A549 (cell line): Measurements from ENCODE around the gene SBNO1. TPM values are rescaled to one million over a fixed set of nuclear protein-coding genes. Genes with fewer than 3 reads are reported as not detected.
A peak's percentile ranks its signal among the peaks of the same experiment; 100 is the strongest.

Experiments
- ATAC-seq, 2 experiments: fragments of 200-7000 bp in 1 of 2; fragments of >200 bp in 1 of 2; cut with Nextera tagmentation in 1 of 2; cut with Tn5 transposase in 1 of 2; 3 replicates each; pipeline versions ENCODE4 v1.8.0 to v1.9.1; 2018 to 2020; ENCODE audit warnings: mild to moderate bottlenecking in 1 of 2, moderate library complexity in 1 of 2
- CTCF ChIA-PET: fragments of 300-600 bp; sonication (Branson Sonifier 250); formaldehyde crosslinking; extraction: SDS; loops from one replicate; lab custom pipeline; 2021; ENCODE audit warnings: antibody characterized with exemption, inconsistent platforms; lab: Yijun Ruan, JAX
- POLR2A ChIA-PET: fragments of 350-600 bp; formaldehyde crosslinking; extraction: SDS; loops from one replicate; lab custom pipeline; 2021; ENCODE audit warnings: antibody characterized with exemption, inconsistent platforms; lab: Yijun Ruan, JAX
- DNase-seq, 2 experiments: peaks; one replicate each; pipeline versions ENCODE4 v3.0.0 to v3.0.0-alpha.2; 2011 to 2016; ENCODE audit warnings: low read depth in 1 of 2, low spot score in 1 of 2
- FAIRE-seq: peaks from 2 replicates; lab custom pipeline; 2011; peaks lifted over from hg19 to GRCh38; lab: Jason Lieb, UNC
- H3K27ac ChIP-seq, 2 experiments: fragments of >200 bp; sonication (Bioruptor Twin); formaldehyde crosslinking; 3 replicates each; pipeline ENCODE4 v1.5.1; 2016 to 2017
- H3K4me1 ChIP-seq: fragments of >200 bp; sonication (Bioruptor Twin); formaldehyde crosslinking; 3 replicates; pipeline ENCODE4 v1.6.1; 2016
- H3K4me2 ChIP-seq: fragments of >200 bp; sonication (Bioruptor Twin); formaldehyde crosslinking; 3 replicates; pipeline ENCODE4 v1.6.1; 2016
- H3K4me3 ChIP-seq: fragments of >200 bp; sonication (Bioruptor Twin); formaldehyde crosslinking; 3 replicates; pipeline ENCODE4 v1.5.1; 2016
- H3K9me3 ChIP-seq: fragments of >200 bp; sonication (Bioruptor Twin); formaldehyde crosslinking; 3 replicates; pipeline ENCODE4 v1.6.1; 2016
- BCL3 ChIP-seq: fragments of >200 bp; sonication (Bioruptor Twin); formaldehyde crosslinking; IDR thresholded peaks from 3 replicates; pipeline ENCODE4 v1.6.1; 2016
- CHD2 ChIP-seq: fragments of 150-350 bp; IDR thresholded peaks from 2 replicates; pipeline ENCODE4 v1.6.1; 2014; ENCODE audit warnings: low read length; ENCODE audit not compliant: partially characterized antibody
- CHD4 ChIP-seq: fragments of 200-600 bp; sonication (generic); IDR thresholded peaks from 2 replicates; pipeline ENCODE4 v1.6.1; 2016; ENCODE audit warnings: antibody characterized with exemption, mild to moderate bottlenecking, borderline replicate concordance
- EHMT2 ChIP-seq: fragments of 200-600 bp; sonication (generic); IDR thresholded peaks from 2 replicates; pipeline ENCODE4 v1.6.1; 2016; ENCODE audit warnings: antibody characterized with exemption, low read depth, mild to moderate bottlenecking, moderate library complexity
- ESRRA ChIP-seq: fragments of 150-350 bp; IDR thresholded peaks from 2 replicates; pipeline ENCODE4 v1.6.1; 2014; ENCODE audit warnings: mild to moderate bottlenecking, low read length, borderline replicate concordance
- FOSB ChIP-seq: fragments of 250-450 bp; sonication (Bioruptor Pico); IDR thresholded peaks from 2 replicates; pipeline ENCODE4 v1.5.0; 2020; ENCODE audit warnings: mild to moderate bottlenecking, moderate library complexity
- FOSL2 ChIP-seq, 2 experiments: fragments of 450-650 bp in 1 of 2; fragments of >200 bp in 1 of 2; sonication (Bioruptor Twin) in 1 of 2; formaldehyde crosslinking; IDR thresholded peaks; 2 replicates each; pipeline versions ENCODE4 v1.5.0 to v1.6.1; 2016 to 2020; ENCODE audit warnings: mild to moderate bottlenecking in 1 of 2, moderate library complexity in 1 of 2
- FOXS1 ChIP-seq: fragments of 250-450 bp; sonication (Bioruptor Pico); IDR thresholded peaks from 2 replicates; pipeline ENCODE4 v1.5.0; 2020; ENCODE audit warnings: mild to moderate bottlenecking, moderate library complexity
- HOXB5 ChIP-seq: fragments of 250-450 bp; sonication (Bioruptor Pico); IDR thresholded peaks from 2 replicates; pipeline ENCODE4 v1.5.0; 2020; ENCODE audit warnings: mild to moderate bottlenecking, moderate library complexity
- JUN ChIP-seq, 2 experiments: fragments of >200 bp; sonication (Bioruptor Twin); formaldehyde crosslinking; IDR thresholded peaks; 2 replicates in 1 of 2; 3 replicates in 1 of 2; pipeline ENCODE4 v1.6.1; 2016 to 2017
- KDM1A ChIP-seq: fragments of 200-600 bp; sonication (generic); IDR thresholded peaks from 2 replicates; pipeline ENCODE4 v1.6.1; 2016; ENCODE audit warnings: low read depth, mild to moderate bottlenecking
- KDM5A ChIP-seq: fragments of 200-600 bp; sonication (generic); IDR thresholded peaks from 2 replicates; pipeline ENCODE4 v1.6.1; 2016; ENCODE audit warnings: antibody characterized with exemption, mild to moderate bottlenecking
- MAFK ChIP-seq: fragments of 450-650 bp; IDR thresholded peaks from 2 replicates; pipeline ENCODE4 v1.6.1; 2014; ENCODE audit not compliant: partially characterized antibody
- NR3C1 ChIP-seq: fragments of >200 bp; sonication (Bioruptor Twin); formaldehyde crosslinking; IDR thresholded peaks from 3 replicates; pipeline ENCODE4 v1.6.1; 2017
- POLR2A ChIP-seq: IDR thresholded peaks from 2 replicates; pipeline ENCODE4 v1.6.1; 2012; ENCODE audit warnings: mild to moderate bottlenecking, low read length
- POLR2AphosphoS2 ChIP-seq: conservative IDR thresholded peaks from 2 replicates; pipeline ENCODE4 v1.6.1; 2012; ENCODE audit warnings: low read length, improper control_type of control experiment, inconsistent platforms
- RARB ChIP-seq: fragments of 250-450 bp; sonication (Bioruptor Pico); IDR thresholded peaks from 2 replicates; pipeline ENCODE4 v1.8.0; 2021; ENCODE audit warnings: mild to moderate bottlenecking, moderate library complexity
- RNF2 ChIP-seq: fragments of 200-600 bp; sonication (generic); IDR thresholded peaks from 2 replicates; pipeline ENCODE4 v1.6.1; 2016; ENCODE audit warnings: low read depth, mild to moderate bottlenecking, antibody characterized with exemption, moderate library complexity, borderline replicate concordance
- SMC3 ChIP-seq: fragments of >200 bp; sonication (Bioruptor Twin); formaldehyde crosslinking; IDR thresholded peaks from 3 replicates; pipeline ENCODE4 v1.6.1; 2018; ENCODE audit warnings: inconsistent platforms
- TP53 ChIP-seq: fragments of 250-450 bp; sonication (Bioruptor Pico); IDR thresholded peaks from 2 replicates; pipeline ENCODE4 v1.5.0; 2021; ENCODE audit warnings: mild to moderate bottlenecking, moderate library complexity
- ZC3H11A ChIP-seq: fragments of 450-650 bp; IDR thresholded peaks from 2 replicates; pipeline ENCODE4 v1.6.1; 2014; ENCODE audit warnings: antibody characterized with exemption, mild to moderate bottlenecking
- WGBS: methylation state at CpG from one replicate; pipeline ENCODE4 v1.1.6; 2017; ENCODE audit errors: missing lambda C conversion rate; 5-methylcytosine and 5-hydroxymethylcytosine counted together
- polyA plus RNA-seq, 4 experiments: library from polyadenylated mRNA; depleted of rRNA in 3 of 4; stranded (reverse); fragments of >200 nt; fragmentation: RNase III in 1 of 4; extraction: RNeasy Plus Mini Kit Qiagen cat#74134 plus additional on column Dnase treatment in 1 of 4; gene quantifications; 2 replicates in 3 of 4; 3 replicates in 1 of 4; pipeline ENCODE4 v1.2.3, GENCODE V29; 2011 to 2017
- TF ChIP-seq, protein P1 (sequence below): fragments of 200-600 bp; sonication (generic); IDR thresholded peaks from 2 replicates; pipeline ENCODE4 v1.6.1; 2016; ENCODE audit warnings: antibody characterized with exemption, mild to moderate bottlenecking, moderate library complexity
- TF ChIP-seq, protein P2 (sequence below): fragments of 150-350 bp; IDR thresholded peaks from 2 replicates; pipeline ENCODE4 v1.6.1; 2014; ENCODE audit warnings: low read depth, mild to moderate bottlenecking, low read length
- TF ChIP-seq, protein P3 (sequence below): fragments of 450-650 bp; IDR thresholded peaks from 2 replicates; pipeline ENCODE4 v1.6.1; 2014; ENCODE audit warnings: antibody characterized with exemption
- TF ChIP-seq, protein P4 (sequence below): IDR thresholded peaks from 2 replicates; pipeline ENCODE4 v1.6.1; 2012

The SBNO1 gene
- polyA plus RNA-seq, 2 of the 4 experiments (the other 2 are of a cell fraction) = 25.9 to 35.7 TPM

- Histone ChIP-seq H3K9me3 (no peaks in the 10 kb centered on the region), H3K4me2 (no peak overlapping the region), H3K27ac (no peak overlapping the region), H3K4me1 (no peaks in the 10 kb centered on the region), H3K4me3 (no peak overlapping the region)
- DNase-seq (no peak), FAIRE-seq (no peak), ATAC-seq (no peak)
- ChIA-PET POLR2A (interaction anchor here (0.9 kb wide), 1 partner anchor 17 kb away, joined by 7 read pairs; no protein-coding TSS in a partner anchor), CTCF (interaction anchor here (0.7 to 1.5 kb wide), 6 partner anchors 18 to 179 kb away, joined by 3 to 4 read pairs (median 3); partner anchors contain the start of genes KMT5A and SBNO1)
- no peak for TF ChIP-seq POLR2A
- 89% methylated on average over 9 of the region's 9 CpGs for WGBS
These were observed 39.9 kb upstream of the SBNO1 start for GRCh38 chr12:123404581-123404980.

GRCh38 chr12:123401753-123402683 is 37.4 kb upstream of the SBNO1 start:
- H3K4me1 ChIP-seq = no peaks in the 10 kb centered on the region
- no peak for TF ChIP-seq NR3C1
- no peak for TF ChIP-seq CHD2
- TF ChIP-seq POLR2A = no peak
- TF ChIP-seq, protein P1, sequence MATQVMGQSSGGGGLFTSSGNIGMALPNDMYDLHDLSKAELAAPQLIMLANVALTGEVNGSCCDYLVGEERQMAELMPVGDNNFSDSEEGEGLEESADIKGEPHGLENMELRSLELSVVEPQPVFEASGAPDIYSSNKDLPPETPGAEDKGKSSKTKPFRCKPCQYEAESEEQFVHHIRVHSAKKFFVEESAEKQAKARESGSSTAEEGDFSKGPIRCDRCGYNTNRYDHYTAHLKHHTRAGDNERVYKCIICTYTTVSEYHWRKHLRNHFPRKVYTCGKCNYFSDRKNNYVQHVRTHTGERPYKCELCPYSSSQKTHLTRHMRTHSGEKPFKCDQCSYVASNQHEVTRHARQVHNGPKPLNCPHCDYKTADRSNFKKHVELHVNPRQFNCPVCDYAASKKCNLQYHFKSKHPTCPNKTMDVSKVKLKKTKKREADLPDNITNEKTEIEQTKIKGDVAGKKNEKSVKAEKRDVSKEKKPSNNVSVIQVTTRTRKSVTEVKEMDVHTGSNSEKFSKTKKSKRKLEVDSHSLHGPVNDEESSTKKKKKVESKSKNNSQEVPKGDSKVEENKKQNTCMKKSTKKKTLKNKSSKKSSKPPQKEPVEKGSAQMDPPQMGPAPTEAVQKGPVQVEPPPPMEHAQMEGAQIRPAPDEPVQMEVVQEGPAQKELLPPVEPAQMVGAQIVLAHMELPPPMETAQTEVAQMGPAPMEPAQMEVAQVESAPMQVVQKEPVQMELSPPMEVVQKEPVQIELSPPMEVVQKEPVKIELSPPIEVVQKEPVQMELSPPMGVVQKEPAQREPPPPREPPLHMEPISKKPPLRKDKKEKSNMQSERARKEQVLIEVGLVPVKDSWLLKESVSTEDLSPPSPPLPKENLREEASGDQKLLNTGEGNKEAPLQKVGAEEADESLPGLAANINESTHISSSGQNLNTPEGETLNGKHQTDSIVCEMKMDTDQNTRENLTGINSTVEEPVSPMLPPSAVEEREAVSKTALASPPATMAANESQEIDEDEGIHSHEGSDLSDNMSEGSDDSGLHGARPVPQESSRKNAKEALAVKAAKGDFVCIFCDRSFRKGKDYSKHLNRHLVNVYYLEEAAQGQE = no peak
- no peak for TF ChIP-seq CHD4
- no peak for TF ChIP-seq FOSB (CRISPR knock-in tag)
- no peak for TF ChIP-seq POLR2AphosphoS2
- no peak for TF ChIP-seq FOXS1 (CRISPR knock-in tag)
- no peak for TF ChIP-seq KDM1A
- TF ChIP-seq MAFK = no peak
- TF ChIP-seq ZC3H11A = no peak
- TF ChIP-seq, protein P2, sequence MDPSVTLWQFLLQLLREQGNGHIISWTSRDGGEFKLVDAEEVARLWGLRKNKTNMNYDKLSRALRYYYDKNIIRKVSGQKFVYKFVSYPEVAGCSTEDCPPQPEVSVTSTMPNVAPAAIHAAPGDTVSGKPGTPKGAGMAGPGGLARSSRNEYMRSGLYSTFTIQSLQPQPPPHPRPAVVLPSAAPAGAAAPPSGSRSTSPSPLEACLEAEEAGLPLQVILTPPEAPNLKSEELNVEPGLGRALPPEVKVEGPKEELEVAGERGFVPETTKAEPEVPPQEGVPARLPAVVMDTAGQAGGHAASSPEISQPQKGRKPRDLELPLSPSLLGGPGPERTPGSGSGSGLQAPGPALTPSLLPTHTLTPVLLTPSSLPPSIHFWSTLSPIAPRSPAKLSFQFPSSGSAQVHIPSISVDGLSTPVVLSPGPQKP = no peak
- TF ChIP-seq, protein P3, sequence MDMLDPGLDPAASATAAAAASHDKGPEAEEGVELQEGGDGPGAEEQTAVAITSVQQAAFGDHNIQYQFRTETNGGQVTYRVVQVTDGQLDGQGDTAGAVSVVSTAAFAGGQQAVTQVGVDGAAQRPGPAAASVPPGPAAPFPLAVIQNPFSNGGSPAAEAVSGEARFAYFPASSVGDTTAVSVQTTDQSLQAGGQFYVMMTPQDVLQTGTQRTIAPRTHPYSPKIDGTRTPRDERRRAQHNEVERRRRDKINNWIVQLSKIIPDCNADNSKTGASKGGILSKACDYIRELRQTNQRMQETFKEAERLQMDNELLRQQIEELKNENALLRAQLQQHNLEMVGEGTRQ = no peak
- no peak for TF ChIP-seq RARB (CRISPR knock-in tag)
- TF ChIP-seq JUN (IDR thresholded peaks at IDR 0.05) = no peak
- no peak overlapping the region for H3K4me3 ChIP-seq
- no peaks in the 10 kb centered on the region for H3K9me3 ChIP-seq
- WGBS = 94% methylated on average over 15 of the region's 15 CpGs
- ChIA-PET CTCF (interaction anchor here (0.7 kb wide), 1 partner anchor 26 kb away, joined by 3 read pairs; no protein-coding TSS in a partner anchor), POLR2A (no interaction called here)
- ATAC-seq (no peak), FAIRE-seq (no peak), DNase-seq (no peak)
- H3K4me2 ChIP-seq = no peak overlapping the region
- H3K27ac ChIP-seq = no peak overlapping the region

GRCh38 chr12:123399255-123399617 is 34.6 kb upstream of the SBNO1 start:
- no peak for DNase-seq
- Histone ChIP-seq H3K4me2 (no peak overlapping the region), H3K27ac (no peak overlapping the region), H3K4me1 (no peaks in the 10 kb centered on the region), H3K4me3 (no peak overlapping the region), H3K9me3 (no peaks in the 10 kb centered on the region)
- POLR2A ChIA-PET = no interaction called here
- over 99% methylated on average over 6 of the region's 6 CpGs for WGBS
- ATAC-seq = peak in 1 of 2 experiments; percentile 17; a peak in 3 of 6 replicates
- CTCF ChIA-PET = interaction anchor here (1.3 kb wide), 1 partner anchor 12 kb away, joined by 3 read pairs; no protein-coding TSS in a partner anchor
- FAIRE-seq = no peak
- TF ChIP-seq KDM5A (no peak), ESRRA (no peak), BCL3 (no peak), NR3C1 (no peak), TP53 (CRISPR knock-in tag) (no peak), CHD2 (no peak), RNF2 (no peak), FOSL2 (IDR thresholded peaks at IDR 0.05) (no peak), FOSL2 (CRISPR knock-in tag; IDR thresholded peaks at IDR 0.05) (no peak), CHD4 (no peak), SMC3 (no peak), ZC3H11A (no peak), MAFK (no peak), EHMT2 (no peak), HOXB5 (CRISPR knock-in tag) (no peak)
- TF ChIP-seq, protein P4, sequence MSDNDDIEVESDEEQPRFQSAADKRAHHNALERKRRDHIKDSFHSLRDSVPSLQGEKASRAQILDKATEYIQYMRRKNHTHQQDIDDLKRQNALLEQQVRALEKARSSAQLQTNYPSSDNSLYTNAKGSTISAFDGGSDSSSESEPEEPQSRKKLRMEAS = no peak
